NCI-H128 (cell line): ENCODE measurements around the gene SMR3B.

Source experiments
- DNase-seq: peaks from one replicate; lab custom pipeline; 2025; ENCODE audit not compliant: unreplicated experiment; lab: John Stamatoyannopoulos, UW

The SMR3B gene

GRCh38 chr4:70382691-70383181, at the start of gene SMR3B:
Gene SMR3B (plus strand): TSS chr4:70383131. CDS start chr4:70384511, 1,380 bp downstream.
- no peak for DNase-seq

GRCh38 chr4:70334681-70335080, 48.2 kb upstream of the SMR3B start, which contains the start of gene CABS1:
Gene CABS1 (plus strand): TSS chr4:70334981. CDS start chr4:70335040, 59 bp downstream.
- DNase-seq: no peak

GRCh38 chr4:70336043-70336442, 46.9 kb upstream of the SMR3B start:
- no peak for DNase-seq

GRCh38 chr4:70337886-70338420, 45.0 kb upstream of the SMR3B start:
- no peak for DNase-seq

GRCh38 chr4:70356185-70356584, 26.7 kb upstream of the SMR3B start:
- DNase-seq: no peak

GRCh38 chr4:70359115-70359661, 23.7 kb upstream of the SMR3B start:
- no peak for DNase-seq

- DNase-seq: no peak
These were observed 22.5 kb upstream of the SMR3B start, which contains the start of gene SMR3A for GRCh38 chr4:70360460-70360859. Gene SMR3A (plus strand): TSS chr4:70360760. CDS start chr4:70362116, 1,356 bp downstream.

- DNase-seq: no peak
These were observed 18.9 kb upstream of the SMR3B start for GRCh38 chr4:70364002-70364401.

- no peak for DNase-seq
These were observed 17.5 kb upstream of the SMR3B start for GRCh38 chr4:70365479-70365878.

- no peak for DNase-seq
These were observed 15.1 kb upstream of the SMR3B start for GRCh38 chr4:70367813-70368212.

GRCh38 chr4:70371987-70372386, 10.9 kb upstream of the SMR3B start:
- no peak for DNase-seq

- no peak for DNase-seq
These were observed 10.2 kb upstream of the SMR3B start for GRCh38 chr4:70372760-70373159.

- DNase-seq: no peak
These were observed 2.4 kb upstream of the SMR3B start for GRCh38 chr4:70380578-70380977.

- DNase-seq: no peak
These were observed 9.3 kb downstream of the SMR3B start for GRCh38 chr4:70392057-70392776.

- DNase-seq: no peak
These were observed 14.6 kb downstream of the SMR3B start, which contains the start of gene OPRPN for GRCh38 chr4:70397580-70397979. Gene OPRPN (plus strand): TSS chr4:70397940. CDS start chr4:70399286, 1,346 bp downstream.

- DNase-seq: no peak
These were observed 16.4 kb downstream of the SMR3B start for GRCh38 chr4:70399319-70399718.

- no peak for DNase-seq
These were observed 19.8 kb downstream of the SMR3B start for GRCh38 chr4:70402762-70403161.

- DNase-seq: no peak
These were observed 22.8 kb downstream of the SMR3B start for GRCh38 chr4:70405765-70406164.

GRCh38 chr4:70425306-70425705, 42.4 kb downstream of the SMR3B start:
- DNase-seq: no peak

GRCh38 chr4:70426789-70427188, 43.9 kb downstream of the SMR3B start:
- no peak for DNase-seq

- DNase-seq: no peak
These were observed 54.3 kb downstream of the SMR3B start for GRCh38 chr4:70437197-70437596.
